Fibroblast of lung (primary cell): ENCODE results near the gene SBSN.

ENCODE experiments used
- CTCF ChIP-seq, 2 donors: IDR thresholded peaks in 1 of 2; conservative IDR thresholded peaks in 1 of 2; 1 replicate in 1 of 2; 2 replicates in 1 of 2; pipeline ENCODE4 v1.5.1; 2011 to 2012; ENCODE audit warnings: low read length in 2 of 2, control low read depth in 1 of 2, inconsistent platforms in 1 of 2, low read depth in 1 of 2, mild to moderate bottlenecking in 1 of 2
- EZH2 ChIP-seq: IDR thresholded peaks from 2 replicates; pipeline ENCODE4 v1.5.1; 2012; ENCODE audit warnings: low read length, control low read depth, mild to moderate bottlenecking; ENCODE audit errors: missing control alignments

- TF ChIP-seq EZH2 (no peak), CTCF (conservative IDR thresholded peaks at IDR 0.05 in 1 of 2, IDR thresholded peaks at IDR 0.05 in 1 of 2; ENCODE audit: low read depth in 1 of 2, low read length in 2 of 2) (no peak)
Observed at GRCh38 chr19:35518313-35518712, 9.8 kb downstream of the SBSN start.
